GM23338 (cell line): Measurements from ENCODE around the gene KCNJ18. TPM values are rescaled to one million over a fixed set of nuclear protein-coding genes. Genes with fewer than 3 reads are reported as not detected.

ENCODE experiments used
- CTCF ChIP-seq, 2 experiments: fragments of 200-600 bp in 1 of 2; sonication (generic) in 1 of 2; conservative IDR thresholded peaks; 2 replicates each; pipeline versions ENCODE4 v1.5.1 to v1.6.1; 2016 to 2017; ENCODE audit warnings: antibody characterized with exemption in 2 of 2, low read depth in 2 of 2, mild to moderate bottlenecking in 2 of 2, moderate library complexity in 1 of 2
- ETS1 ChIP-seq: IDR thresholded peaks from 2 replicates; pipeline ENCODE4 v1.6.1; 2016; ENCODE audit warnings: antibody characterized with exemption
- POLR2AphosphoS5 ChIP-seq: IDR thresholded peaks from 2 replicates; pipeline ENCODE4 v1.6.1; 2016; ENCODE audit warnings: antibody characterized with exemption, low read depth
- STAT1 ChIP-seq: IDR thresholded peaks from one replicate; pipeline ENCODE4 v1.6.1; 2016; ENCODE audit warnings: antibody characterized with exemption; ENCODE audit not compliant: unreplicated experiment
- ZNF114 ChIP-seq: fragments of 250-450 bp; sonication (Bioruptor Pico); IDR thresholded peaks from 2 replicates; pipeline ENCODE4 v1.5.0; 2020; ENCODE audit warnings: mild to moderate bottlenecking, moderate library complexity
- ZNF331 ChIP-seq: fragments of 250-450 bp; sonication (Bioruptor Pico); IDR thresholded peaks from 2 replicates; pipeline ENCODE4 v1.5.0; 2020; ENCODE audit warnings: low read depth, mild to moderate bottlenecking, moderate library complexity
- ZNF462 ChIP-seq: fragments of 250-450 bp; sonication (Bioruptor Pico); IDR thresholded peaks from 2 replicates; pipeline ENCODE4 v1.5.0; 2020; ENCODE audit warnings: mild to moderate bottlenecking, moderate library complexity
- polyA plus RNA-seq: library from polyadenylated mRNA; unstranded; fragments of >200 nt; fragmentation: Nextera tagmentation; extraction: Ambion mirVana; gene quantifications from 2 replicates; pipeline ENCODE4 v1.2.1, GENCODE V29; 2016
- total RNA-seq: library from RNA; depleted of rRNA; stranded (reverse); fragments of >200 nt; shearing (Covaris generic); gene quantifications from 2 replicates; pipeline ENCODE4 v1.2.3, GENCODE V29; 2014

The KCNJ18 gene
- total and polyA plus RNA-seq, 2 experiments from 2014 or later, result not detected

GRCh38 chr17:21686165-21687015 is 5.9 kb upstream of the KCNJ18 start (continued):
- TF ChIP-seq ZNF462 (CRISPR knock-in tag) (no peak), POLR2AphosphoS5 (no peak), ETS1 (no peak), CTCF (conservative IDR thresholded peaks at IDR 0.05; ENCODE audit: low read depth in 2 of 2) (no peak), ZNF331 (no peak), STAT1 (no peak), ZNF114 (CRISPR knock-in tag) (no peak)
